ENCODE measurements around the gene AQP12A.
"Not testable (repeated sequence)": the region's sequence is repeated elsewhere in the genome, so short reads cannot be mapped to it uniquely, and the experiment has no call there.

The AQP12A gene

GRCh38 chr2:240659883-240660282 lies 31.8 kb upstream of the AQP12A start:
- not testable (repeated sequence) for DNase-seq (ENCODE audit: low read depth in 3 of 3)

GRCh38 chr2:240662681-240663080 lies 29.0 kb upstream of the AQP12A start:
- DNase-seq (ENCODE audit: low read depth in 3 of 3) = no peak

GRCh38 chr2:240663546-240664190 lies 28.0 kb upstream of the AQP12A start:
- DNase-seq (ENCODE audit: low read depth in 3 of 3) = no peak

GRCh38 chr2:240664622-240665021 lies 27.0 kb upstream of the AQP12A start:
- DNase-seq (ENCODE audit: low read depth in 3 of 3) = no peak

GRCh38 chr2:240670402-240670801 lies 21.3 kb upstream of the AQP12A start:
- DNase-seq (ENCODE audit: low read depth in 3 of 3) = no peak

GRCh38 chr2:240670950-240671349 lies 20.7 kb upstream of the AQP12A start:
- no peak for DNase-seq (ENCODE audit: low read depth in 3 of 3)

- DNase-seq (ENCODE audit: low read depth in 3 of 3) = no peak
Observed at GRCh38 chr2:240672076-240672700, 19.5 kb upstream of the AQP12A start.

- DNase-seq (ENCODE audit: low read depth in 3 of 3) = no peak
Observed at GRCh38 chr2:240672701-240673190, 18.9 kb upstream of the AQP12A start.

- DNase-seq (ENCODE audit: low read depth in 3 of 3) = not testable (repeated sequence)
Observed at GRCh38 chr2:240674461-240675184, 17.0 kb upstream of the AQP12A start.

GRCh38 chr2:240675345-240675744 lies 16.3 kb upstream of the AQP12A start:
- DNase-seq (ENCODE audit: low read depth in 3 of 3) = not testable (repeated sequence)

GRCh38 chr2:240678043-240678442 lies 13.6 kb upstream of the AQP12A start:
- not testable (repeated sequence) for DNase-seq (ENCODE audit: low read depth in 3 of 3)

GRCh38 chr2:240678909-240679308 lies 12.8 kb upstream of the AQP12A start:
- not testable (repeated sequence) for DNase-seq (ENCODE audit: low read depth in 3 of 3)

- not testable (repeated sequence) for DNase-seq (ENCODE audit: low read depth in 3 of 3)
Observed at GRCh38 chr2:240680185-240680584, 11.5 kb upstream of the AQP12A start.

- not testable (repeated sequence) for DNase-seq (ENCODE audit: low read depth in 3 of 3)
Observed at GRCh38 chr2:240682431-240683224, 9.0 kb upstream of the AQP12A start, which contains the start of gene AQP12B. Gene AQP12B (minus strand): TSS chr2:240682885. CDS start chr2:240682837, 48 bp downstream.

- DNase-seq (ENCODE audit: low read depth in 3 of 3) = not testable (repeated sequence)
Observed at GRCh38 chr2:240683329-240683979, 8.2 kb upstream of the AQP12A start.

- not testable (repeated sequence) for DNase-seq (ENCODE audit: low read depth in 3 of 3)
Observed at GRCh38 chr2:240683980-240684728, 7.5 kb upstream of the AQP12A start.

- no peak for DNase-seq (ENCODE audit: low read depth in 3 of 3)
Observed at GRCh38 chr2:240685771-240686371, 5.8 kb upstream of the AQP12A start.

GRCh38 chr2:240686460-240686859 lies 5.2 kb upstream of the AQP12A start:
- no peak for DNase-seq (ENCODE audit: low read depth in 3 of 3)

GRCh38 chr2:240687045-240687740 lies 4.5 kb upstream of the AQP12A start:
- DNase-seq (ENCODE audit: low read depth in 3 of 3) = no peak
